Transverse colon (tissue), 4 donors: ENCODE measurements around the gene DNAJB4. TPM values are rescaled to one million over a fixed set of nuclear protein-coding genes. Genes with fewer than 3 reads are reported as not detected.

Source experiments
- DNase-seq: peaks from one replicate; pipeline ENCODE4 v3.0.0-alpha.2; 2019
- H3K27ac ChIP-seq, 4 donors: fragments of 200-600 bp; sonication (generic); 2 replicates each; pipeline ENCODE4 v1.5.1; 2016 to 2018; ENCODE audit warnings: inconsistent platforms in 4 of 4
- H3K27me3 ChIP-seq: fragments of 200-600 bp; sonication (generic); 2 replicates; pipeline ENCODE4 v1.5.1; 2017; ENCODE audit warnings: inconsistent platforms
- H3K36me3 ChIP-seq, 4 donors: fragments of 200-600 bp; sonication (generic); 2 replicates each; pipeline ENCODE4 v1.5.1; 2017 to 2019; ENCODE audit warnings: inconsistent platforms in 4 of 4
- H3K4me1 ChIP-seq, 4 donors: fragments of 200-600 bp; sonication (generic); 2 replicates each; pipeline ENCODE4 v1.5.1; 2017 to 2020; ENCODE audit warnings: inconsistent platforms in 4 of 4
- H3K4me3 ChIP-seq, 4 donors: fragments of 200-600 bp; sonication (generic); 1 replicate in 1 of 4; 2 replicates in 3 of 4; pipeline versions ENCODE4 v1.5.1 to v1.6.1; 2017 to 2019; ENCODE audit warnings: inconsistent platforms in 4 of 4
- H3K9me3 ChIP-seq, 2 donors: fragments of 200-600 bp; sonication (generic); 2 replicates each; pipeline ENCODE4 v1.5.1; 2017 to 2019; ENCODE audit warnings: inconsistent platforms in 2 of 2
- CTCF ChIP-seq, 5 experiments: fragments of 200-600 bp in 3 of 5; fragments of 450-650 bp in 2 of 5; sonication (generic) in 3 of 5; IDR thresholded peaks; 1 replicate in 2 of 5; 2 replicates in 3 of 5; pipeline ENCODE4 v1.5.1; 2016 to 2017; ENCODE audit warnings: antibody characterized with exemption in 5 of 5, inconsistent platforms in 3 of 5, mild to moderate bottlenecking in 2 of 5, moderate library complexity in 1 of 5
- EP300 ChIP-seq: sonication (generic); formaldehyde crosslinking; IDR thresholded peaks from one replicate; pipeline ENCODE4 v1.6.1; 2017; ENCODE audit warnings: antibody characterized with exemption, low read depth
- POLR2A ChIP-seq: fragments of 450-650 bp; IDR thresholded peaks from one replicate; pipeline ENCODE4 v1.6.1; 2016; ENCODE audit warnings: antibody characterized with exemption, mild to moderate bottlenecking, moderate library complexity
- POLR2AphosphoS5 ChIP-seq, 3 donors: sonication (generic); formaldehyde crosslinking; IDR thresholded peaks; one replicate each; pipeline ENCODE4 v1.6.1; 2016; ENCODE audit warnings: antibody characterized with exemption in 3 of 3
- WGBS, 2 donors: methylation state at CpG; one replicate each; pipeline ENCODE4 v1.1.5; 2018; ENCODE audit warnings: low coverage in 1 of 2; 5-methylcytosine and 5-hydroxymethylcytosine counted together
- in situ Hi-C, 4 donors: fragments of 200-750 bp; cut with MboI; loops; one replicate each; pipeline versions ENCODE4 v1.15.0 to v1.15.1; 2017; ENCODE audit warnings: low sequenced_read_pairs in 3 of 4, low pct_ligation_motif_present in 1 of 4, low pct_unique_long_range_greater_than_20kb in 1 of 4
- intact Hi-C: fragments of 100-400 bp; cut with DNase I; formaldehyde crosslinking; loops from one replicate; pipeline ENCODE4 v1.15.1; 2023; ENCODE audit warnings: low total_unique reads
- total RNA-seq, 4 donors: library from RNA; depleted of rRNA; stranded (reverse); fragments of >200 nt; gene quantifications; one replicate each; pipeline ENCODE4 v1.1.0, GENCODE V29; 2016

DNAJB4 gene
- total RNA-seq, 4 donors from 2014 or later, result 4.0 to 30.2 (median 16.9) TPM

- peaks cover 23% of the 10 kb centered on the region for H3K27me3 ChIP-seq
- peaks cover 0 to 31% (median 2%) of the 10 kb centered on the region in 4 donors for H3K4me1 ChIP-seq
- DNase-seq, result no peak
- H3K9me3 ChIP-seq, result no peaks in the 10 kb centered on the region
- H3K36me3 ChIP-seq, result no peaks in the 10 kb centered on the region
- no peak overlapping the region for H3K4me3 ChIP-seq
- 98% methylated on average over 4 of the region's 4 CpGs; no CpG with 5 or more reads in 1 of the 2 donors for WGBS, 2 donors
- intact Hi-C loops (no loop called here), in situ Hi-C loops (no loop called here)
- TF ChIP-seq POLR2AphosphoS5 (IDR thresholded peaks at IDR 0.05), result no peak
- TF ChIP-seq EP300, result no peak
- no peak for TF ChIP-seq POLR2A
- no peak for TF ChIP-seq CTCF (IDR thresholded peaks at IDR 0.05)
- H3K27ac ChIP-seq, result no peak overlapping the region
Measured at GRCh38 chr1:78049396-78049795, 44.7 kb downstream of the DNAJB4 start.

GRCh38 chr1:78051005-78051404, 46.3 kb downstream of the DNAJB4 start:
- no peak for DNase-seq
- 94 to 100% methylated on average over 2 of the region's 2 CpGs for WGBS, 2 donors
- peaks cover 14% of the 10 kb centered on the region for H3K27me3 ChIP-seq
- in situ Hi-C loops, result no loop called here
- TF ChIP-seq POLR2AphosphoS5 (IDR thresholded peaks at IDR 0.05) (no peak), POLR2A (no peak), CTCF (IDR thresholded peaks at IDR 0.05) (no peak), EP300 (no peak)
- H3K36me3 ChIP-seq, result no peaks in the 10 kb centered on the region
- no peak overlapping the region for H3K4me3 ChIP-seq
- intact Hi-C loops, result no loop called here
- H3K27ac ChIP-seq, result no peak overlapping the region
- no peaks in the 10 kb centered on the region for H3K9me3 ChIP-seq
- peaks cover 0 to 27% (median 3%) of the 10 kb centered on the region in 4 donors for H3K4me1 ChIP-seq

- intact Hi-C loops, result no loop called here
Measured at GRCh38 chr1:78052685-78053405, 48.1 kb downstream of the DNAJB4 start.

GRCh38 chr1:78053498-78053897, 48.8 kb downstream of the DNAJB4 start:
- in situ Hi-C loops, result no loop called here
- no peaks in the 10 kb centered on the region for H3K9me3 ChIP-seq
- intact Hi-C loops, result no loop called here
- no peaks in the 10 kb centered on the region for H3K27me3 ChIP-seq
- TF ChIP-seq EP300, result no peak
- no peak for TF ChIP-seq CTCF (IDR thresholded peaks at IDR 0.05)
- no peak for TF ChIP-seq POLR2A
- TF ChIP-seq POLR2AphosphoS5 (IDR thresholded peaks at IDR 0.05), result no peak
- DNase-seq, result no peak
- no peak overlapping the region for H3K27ac ChIP-seq
- H3K4me3 ChIP-seq, result no peak overlapping the region
- peaks cover 0 to 9% (median 3%) of the 10 kb centered on the region in 4 donors for H3K4me1 ChIP-seq
- no peaks in the 10 kb centered on the region for H3K36me3 ChIP-seq
- 88 to 91% methylated on average over 1 to 2 of the region's 2 CpGs for WGBS, 2 donors

More at GRCh38 chr1:78052685-78053405, 48.1 kb downstream of the DNAJB4 start:
- TF ChIP-seq POLR2AphosphoS5 (IDR thresholded peaks at IDR 0.05), result no peak
- TF ChIP-seq POLR2A, result no peak
- TF ChIP-seq EP300, result no peak
- no peak for TF ChIP-seq CTCF (IDR thresholded peaks at IDR 0.05)
- no peaks in the 10 kb centered on the region for H3K9me3 ChIP-seq
- WGBS, 2 donors, result 67 to 85% methylated on average over 1 to 2 of the region's 2 CpGs
- no peaks in the 10 kb centered on the region for H3K36me3 ChIP-seq
- peaks cover 0 to 16% (median 3%) of the 10 kb centered on the region in 4 donors for H3K4me1 ChIP-seq
- in situ Hi-C loops, result no loop called here
- H3K4me3 ChIP-seq, result no peak overlapping the region
- H3K27me3 ChIP-seq, result no peaks in the 10 kb centered on the region
- H3K27ac ChIP-seq, result no peak overlapping the region
- no peak for DNase-seq
